Fibroblast of upper back skin (primary cell): ENCODE measurements around the gene TANGO2.

Experiments used
- DNase-seq: peaks from one replicate; pipeline ENCODE4 v3.0.0-alpha.2; 2013

TANGO2 gene, protein sequence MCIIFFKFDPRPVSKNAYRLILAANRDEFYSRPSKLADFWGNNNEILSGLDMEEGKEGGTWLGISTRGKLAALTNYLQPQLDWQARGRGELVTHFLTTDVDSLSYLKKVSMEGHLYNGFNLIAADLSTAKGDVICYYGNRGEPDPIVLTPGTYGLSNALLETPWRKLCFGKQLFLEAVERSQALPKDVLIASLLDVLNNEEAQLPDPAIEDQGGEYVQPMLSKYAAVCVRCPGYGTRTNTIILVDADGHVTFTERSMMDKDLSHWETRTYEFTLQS

DNA sequence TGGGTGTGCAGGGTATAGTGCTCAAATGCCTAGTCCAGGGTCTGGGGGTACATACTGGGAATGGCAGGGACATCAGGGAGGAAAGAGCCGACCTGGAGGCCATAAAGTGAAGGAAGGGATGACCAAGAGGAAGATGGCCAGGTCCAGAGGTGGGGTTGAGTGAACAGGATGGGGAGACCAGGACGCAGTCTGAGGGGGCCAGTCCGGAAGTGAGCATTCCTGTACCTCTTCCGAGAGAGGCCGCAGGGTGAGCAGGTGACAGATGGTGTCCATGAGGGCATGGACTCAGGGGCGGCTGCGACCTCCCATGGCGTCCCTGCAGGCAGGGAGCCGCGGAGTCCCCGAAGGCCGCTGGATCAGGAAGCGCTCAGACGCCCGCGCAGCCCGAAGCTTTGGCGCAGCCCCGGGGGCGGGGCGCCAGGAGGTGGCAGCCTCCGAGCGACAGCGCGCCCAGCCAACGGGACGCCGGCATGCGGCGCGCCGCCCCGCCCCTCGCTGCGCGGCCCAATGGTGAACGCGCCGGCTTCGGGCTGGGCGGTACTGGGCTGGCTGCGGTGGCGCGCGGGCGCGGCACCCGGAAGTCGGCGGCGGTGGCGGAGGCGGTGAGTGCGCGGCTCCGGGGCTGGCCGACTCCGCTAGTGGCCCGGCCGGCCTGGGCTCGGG lies at the start of gene TANGO2:
TANGO2 (plus strand) TSS at position 578 of the 663 bp plus-strand sequence. CDS start 15,689 bp downstream, outside the sequence.
- peak; percentile 86 for DNase-seq

DNA sequence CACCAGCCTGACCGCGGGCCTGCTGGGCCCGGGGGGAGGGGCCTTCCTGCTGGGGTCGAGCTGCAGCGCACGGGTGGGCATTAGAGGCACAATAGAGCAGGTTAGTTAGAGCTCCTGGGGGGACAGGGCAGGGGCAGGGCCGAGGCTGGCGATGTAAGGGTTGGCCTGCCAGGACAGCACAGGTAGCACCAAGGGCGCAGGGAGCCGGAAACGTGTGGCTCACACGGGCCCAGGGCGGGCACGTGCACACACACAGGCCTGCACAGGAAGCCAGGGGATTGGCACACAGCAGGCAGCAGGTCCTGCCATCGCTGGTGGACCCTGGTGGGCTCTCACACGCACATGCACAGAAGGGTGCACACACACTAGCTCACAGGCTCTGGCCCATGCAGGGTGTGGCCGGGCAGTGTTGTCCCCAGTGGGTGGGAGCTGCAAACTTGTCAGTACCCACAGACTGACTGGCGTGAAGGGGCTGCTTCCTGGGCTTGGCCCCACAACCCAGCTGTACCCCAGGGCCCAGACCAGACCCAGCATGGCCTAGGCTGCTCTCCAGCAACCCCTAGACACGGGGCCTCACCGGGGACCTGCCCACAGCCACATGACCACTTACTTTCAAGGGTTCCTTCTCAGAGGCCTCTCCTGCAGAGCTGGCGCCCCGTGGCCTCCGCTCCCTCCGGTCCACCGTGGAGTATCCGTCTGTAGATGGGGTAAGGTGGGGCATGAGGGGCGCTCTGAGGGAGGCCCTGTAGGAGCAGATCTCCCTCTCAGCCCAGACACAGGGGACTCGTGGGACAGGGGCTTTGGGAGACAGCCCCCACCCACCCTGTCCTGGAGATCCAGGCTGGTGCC lies 49.4 kb upstream of the TANGO2 start:
- no peak for DNase-seq

DNA sequence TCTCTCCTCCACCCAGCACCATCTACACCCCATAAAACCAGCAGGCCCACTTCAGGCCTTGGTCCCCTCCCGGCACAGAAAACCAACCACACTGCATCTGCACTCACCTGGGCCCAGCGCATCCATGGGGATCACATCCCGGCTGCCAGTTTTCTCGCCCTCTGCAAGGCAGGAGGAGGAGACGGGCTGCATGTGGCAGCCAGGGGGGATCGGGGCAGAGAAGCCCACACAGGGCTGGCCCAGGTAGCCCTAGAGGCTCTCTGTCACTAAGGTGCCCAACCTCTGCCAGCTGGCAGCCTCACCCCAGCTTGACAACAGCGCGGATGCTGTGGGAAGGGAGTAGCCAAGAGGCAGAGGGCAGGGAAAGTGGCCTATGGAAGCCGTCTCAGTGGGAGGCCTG lies 48.7 kb upstream of the TANGO2 start:
- DNase-seq, result no peak

DNA sequence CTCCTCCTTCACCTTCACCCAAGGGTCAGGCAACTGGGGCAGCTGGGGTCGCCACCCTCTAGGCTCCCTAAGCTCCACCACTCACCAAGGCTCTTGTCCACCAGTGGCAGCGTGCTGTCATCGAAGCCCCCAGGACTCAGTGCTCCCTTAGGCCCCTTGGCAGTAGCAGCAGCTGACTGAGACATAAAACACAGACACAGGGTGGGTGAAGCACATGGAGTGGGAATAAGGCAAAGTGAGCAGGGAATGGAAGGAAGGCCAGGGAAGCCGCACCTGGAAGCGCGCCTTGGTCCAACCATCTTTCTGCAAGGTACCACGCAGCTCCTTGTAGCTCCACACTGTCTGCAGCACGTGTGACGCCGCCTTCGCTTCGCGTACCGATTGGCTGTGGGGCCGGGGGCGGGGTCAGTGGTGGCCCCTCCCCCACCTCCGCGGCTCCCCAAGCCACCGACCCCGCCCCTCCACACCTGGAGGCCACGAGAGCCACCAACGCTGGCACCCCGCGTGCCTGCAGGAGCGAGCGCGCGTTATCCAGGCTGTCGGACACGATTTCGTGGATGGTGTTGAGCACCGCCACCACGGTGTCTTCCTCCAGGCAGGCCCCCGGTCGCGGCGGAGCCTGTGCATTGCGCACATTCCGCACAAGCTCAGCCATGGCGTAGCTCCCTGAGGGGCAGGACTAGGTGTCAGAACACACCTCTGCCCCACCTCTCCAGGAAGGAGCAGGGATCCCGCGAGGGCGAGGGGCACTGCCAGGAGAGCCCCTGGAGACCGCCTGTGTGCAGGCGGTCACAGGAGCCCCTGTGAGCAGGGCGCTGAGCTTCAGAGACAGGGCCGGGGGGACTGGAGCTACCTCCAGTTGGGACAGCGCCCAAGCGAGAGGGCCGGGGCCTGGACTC lies 48.0 kb upstream of the TANGO2 start:
- no peak for DNase-seq

DNA sequence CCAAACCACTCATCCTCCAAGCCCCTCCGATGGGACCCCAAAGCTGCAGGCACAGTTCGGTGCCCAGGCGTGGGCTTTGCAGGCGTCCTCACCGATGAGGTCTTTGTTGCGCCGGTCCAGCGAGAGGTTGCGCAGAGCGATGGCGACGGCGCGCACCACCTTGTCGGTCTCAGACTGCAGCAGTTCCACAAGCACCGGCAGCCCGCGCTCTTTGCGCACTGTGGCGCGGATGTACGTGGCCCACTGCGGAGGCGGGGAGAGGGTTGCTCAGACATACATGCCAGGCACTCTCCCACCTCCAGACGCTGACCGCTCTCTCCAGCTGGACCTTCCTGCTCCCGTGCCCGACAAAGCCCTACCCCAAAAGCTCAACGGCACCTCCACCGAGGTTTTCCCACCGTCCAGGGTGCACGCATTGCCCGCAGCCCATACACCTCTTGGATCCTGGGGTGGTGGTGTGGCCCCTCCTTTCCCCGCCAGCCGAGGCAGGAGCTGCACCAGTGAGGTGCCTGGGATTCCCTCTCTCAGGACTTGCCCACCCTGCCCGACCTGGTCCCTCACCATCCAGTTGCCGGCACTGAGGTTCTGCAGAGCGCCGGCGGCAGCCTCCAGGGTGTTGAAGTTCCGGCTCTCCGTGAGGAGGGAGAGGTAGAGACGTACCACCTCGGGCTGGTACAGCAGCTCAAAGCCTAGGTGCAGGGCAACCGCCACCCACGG lies 47.2 kb upstream of the TANGO2 start:
- DNase-seq, result no peak

DNA sequence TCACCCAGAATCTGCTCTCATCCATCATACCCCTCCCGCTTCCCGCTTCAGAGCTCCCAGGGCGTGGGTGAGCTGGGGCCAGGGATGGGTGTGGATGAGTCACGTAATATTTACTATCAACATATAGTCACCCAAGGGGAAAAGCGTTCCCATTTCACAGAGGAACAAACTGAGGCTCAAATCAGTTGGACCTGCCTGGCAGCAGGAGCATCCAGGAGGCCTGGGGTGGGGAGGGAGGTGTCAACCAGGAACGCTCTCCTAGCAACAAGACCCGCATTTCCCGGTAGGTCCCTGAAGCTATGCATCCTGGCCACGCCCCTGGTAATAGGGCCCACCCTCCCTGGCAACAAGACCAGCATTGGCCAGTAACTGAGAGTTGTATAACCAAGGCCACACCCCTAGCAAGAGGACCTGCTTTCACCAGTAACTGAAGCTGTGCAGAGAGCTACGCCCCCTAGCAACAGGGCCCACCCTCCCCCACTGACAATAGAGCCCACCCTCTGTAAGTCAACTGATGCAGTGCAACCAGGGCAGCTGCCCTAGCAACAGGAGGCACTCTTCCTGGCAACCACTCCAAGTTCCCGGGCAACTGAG lies 46.5 kb upstream of the TANGO2 start:
- peak; percentile 39 for DNase-seq

DNA sequence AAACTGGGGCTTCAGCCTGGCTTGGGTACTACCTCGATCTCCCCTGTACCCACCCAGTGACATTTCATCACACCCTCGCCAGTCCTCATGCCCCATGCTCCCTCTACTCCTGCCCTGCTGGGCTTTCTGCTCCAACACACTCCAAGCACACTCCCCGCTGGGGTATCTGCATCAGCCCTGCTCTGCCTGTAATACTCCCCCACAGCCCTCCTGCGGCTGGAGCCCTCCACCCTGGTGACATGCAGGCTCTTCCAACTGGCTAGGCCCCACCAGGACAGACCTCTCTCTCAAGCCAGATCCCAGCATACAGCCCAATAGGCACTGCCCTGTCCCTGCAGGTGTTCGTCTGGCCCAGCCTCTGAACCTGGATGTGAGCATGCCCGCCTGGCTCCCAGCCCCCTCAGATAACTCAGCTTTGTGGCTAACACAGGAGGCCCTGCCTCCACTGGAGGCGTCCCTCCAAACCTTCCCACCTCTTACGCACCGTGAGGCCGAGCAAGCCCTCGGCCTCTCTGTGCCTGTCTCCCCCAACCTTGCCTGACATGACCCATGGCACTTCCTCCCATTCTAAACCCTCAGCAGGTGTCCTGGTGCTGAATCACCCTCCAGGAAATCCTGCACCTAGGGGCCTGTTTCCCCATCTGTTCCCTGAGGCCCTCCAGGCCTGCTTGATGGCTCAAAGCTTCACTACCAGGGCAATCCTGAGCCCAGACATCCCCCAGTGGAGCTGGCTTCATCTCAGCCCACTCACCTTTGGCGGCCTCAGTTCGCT lies 45.8 kb upstream of the TANGO2 start:
- DNase-seq, result no peak

DNA sequence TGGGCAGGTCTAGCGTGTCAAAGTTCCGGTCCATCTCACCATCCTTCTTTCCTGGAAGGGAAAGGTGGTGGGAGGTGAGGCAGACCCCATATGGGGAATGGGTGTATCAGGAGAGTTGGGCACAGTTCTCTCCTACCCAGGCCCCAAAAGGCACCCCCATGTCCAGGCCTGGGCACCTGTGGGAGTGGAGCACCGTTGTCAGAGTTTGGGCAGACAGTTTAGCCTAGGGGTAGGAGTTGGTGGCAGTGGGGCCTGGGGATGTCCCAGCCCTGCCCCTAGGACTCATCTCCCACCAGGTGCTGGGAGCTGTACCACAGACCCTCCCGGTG lies 45.2 kb upstream of the TANGO2 start:
- no peak for DNase-seq

DNA sequence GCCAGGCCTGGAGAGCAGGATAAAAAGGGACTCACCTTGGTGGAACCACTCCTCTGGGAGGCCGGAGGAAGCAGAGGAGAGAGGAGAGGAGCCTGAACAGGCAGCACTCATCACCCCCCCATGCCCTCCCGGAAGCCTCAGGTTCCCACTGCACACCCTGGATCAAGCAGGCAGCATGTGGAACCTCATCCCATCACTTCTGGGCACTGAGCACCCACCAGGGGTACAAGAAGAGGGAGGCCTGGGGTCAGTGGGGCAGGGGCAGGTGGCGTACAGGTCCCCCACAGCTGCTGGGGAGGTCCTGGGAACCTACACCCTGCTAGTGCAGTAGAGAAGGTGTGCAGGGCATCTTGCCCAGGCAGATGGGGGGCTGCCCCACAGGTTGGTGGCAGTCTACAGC lies 44.2 kb upstream of the TANGO2 start:
- no peak for DNase-seq

DNA sequence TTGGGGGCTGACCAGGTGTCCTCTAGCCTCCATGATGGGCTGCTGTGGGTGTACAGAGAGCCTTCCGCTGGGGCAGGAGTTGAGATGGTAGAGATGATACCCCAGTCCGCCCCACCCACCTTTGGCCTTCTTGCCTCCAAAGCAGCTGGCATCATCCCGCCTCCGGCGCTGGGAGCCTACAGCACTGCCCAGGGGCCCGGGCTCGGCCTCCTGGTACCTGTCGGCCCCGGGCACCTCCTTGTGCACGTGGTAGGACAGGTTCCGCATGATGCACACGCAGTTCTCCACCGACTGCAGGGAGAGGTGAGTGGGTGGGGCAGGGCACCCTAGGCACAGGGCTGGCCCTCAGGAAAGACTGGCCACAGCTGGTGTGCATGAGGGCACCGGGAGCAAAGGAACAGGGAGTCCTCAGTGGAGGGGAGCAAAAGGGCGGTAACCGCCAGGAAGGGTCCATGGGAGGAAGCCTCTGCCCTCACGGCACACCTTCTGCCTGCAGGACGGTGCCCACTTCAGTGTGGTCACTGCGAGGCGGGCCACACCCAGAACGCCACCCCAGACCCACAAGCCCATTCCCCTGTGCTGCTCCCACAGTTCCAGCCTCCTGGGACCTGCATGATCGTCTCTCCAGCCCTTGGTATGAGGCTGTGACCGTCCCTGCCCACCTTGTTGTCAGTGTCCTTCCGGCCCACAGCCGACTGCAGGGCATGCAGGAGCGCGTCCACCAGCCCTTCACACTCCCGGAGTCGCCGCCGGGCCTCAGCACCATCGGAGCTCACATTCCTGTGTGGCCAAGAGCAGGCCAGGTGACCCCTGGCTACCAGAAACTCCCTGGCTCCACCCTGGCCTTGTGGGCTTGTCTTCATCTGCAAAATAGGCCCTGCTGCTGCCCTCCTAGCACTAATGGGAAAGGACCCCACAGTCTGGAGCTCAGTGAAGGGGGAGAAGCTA lies 43.3 kb upstream of the TANGO2 start:
- no peak for DNase-seq

DNA sequence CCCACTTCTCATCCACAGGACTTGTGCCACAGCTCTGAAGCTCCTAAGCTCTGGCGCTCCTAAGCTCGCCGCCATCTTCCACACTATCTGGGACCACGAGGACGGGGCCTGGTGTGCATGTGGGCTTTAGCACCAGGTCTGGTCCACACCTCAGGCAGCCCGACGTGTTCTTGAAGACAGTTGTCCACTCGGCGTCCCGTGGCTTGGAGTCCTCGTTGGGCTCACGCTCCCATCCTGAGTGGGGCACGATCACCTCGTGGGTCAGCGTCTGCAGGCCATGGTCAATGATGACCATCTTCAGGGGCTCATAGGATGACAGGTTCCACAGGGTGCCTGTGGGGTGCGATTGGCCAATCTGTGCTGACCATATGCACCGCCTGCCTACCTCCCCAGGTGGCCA lies 42.2 kb upstream of the TANGO2 start:
- no peak for DNase-seq

DNA sequence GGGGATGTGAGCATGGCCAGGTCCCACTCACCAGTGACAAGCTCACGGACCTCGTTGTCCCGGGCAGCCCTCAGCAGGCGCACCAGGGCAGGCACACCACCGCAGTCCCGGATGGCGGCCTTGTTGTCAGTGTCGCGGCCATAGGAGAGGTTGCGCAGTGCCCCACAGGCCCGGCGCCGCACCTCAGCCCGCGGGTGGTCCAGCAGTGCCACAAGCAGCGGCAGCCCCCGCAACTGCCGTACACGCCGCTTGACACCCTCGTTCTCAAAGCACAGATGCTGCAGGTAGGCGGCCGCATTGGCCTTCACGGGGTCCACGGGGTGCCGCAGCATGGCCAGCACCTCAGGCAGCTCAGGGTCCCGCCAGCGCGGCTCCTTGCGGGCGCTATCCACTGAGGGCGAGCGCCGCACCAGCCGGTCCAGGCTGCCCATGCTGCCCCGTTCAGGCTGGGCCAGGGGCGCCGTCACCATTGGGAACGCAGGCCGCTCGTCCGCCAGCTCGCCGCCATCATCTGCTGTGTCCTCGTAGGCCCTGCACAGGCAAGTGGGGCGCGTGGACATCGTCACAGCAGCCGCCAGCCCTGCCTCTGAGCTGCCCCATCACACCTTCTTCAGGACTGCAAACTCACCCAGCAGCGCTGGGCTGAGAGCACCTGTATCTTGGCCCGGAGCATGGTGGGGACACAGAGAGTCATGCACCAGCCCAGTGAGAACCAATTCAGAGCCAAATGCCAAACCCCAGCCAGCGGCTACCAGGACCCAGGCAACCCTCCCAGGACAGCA lies 41.0 kb upstream of the TANGO2 start:
- no peak for DNase-seq

DNA sequence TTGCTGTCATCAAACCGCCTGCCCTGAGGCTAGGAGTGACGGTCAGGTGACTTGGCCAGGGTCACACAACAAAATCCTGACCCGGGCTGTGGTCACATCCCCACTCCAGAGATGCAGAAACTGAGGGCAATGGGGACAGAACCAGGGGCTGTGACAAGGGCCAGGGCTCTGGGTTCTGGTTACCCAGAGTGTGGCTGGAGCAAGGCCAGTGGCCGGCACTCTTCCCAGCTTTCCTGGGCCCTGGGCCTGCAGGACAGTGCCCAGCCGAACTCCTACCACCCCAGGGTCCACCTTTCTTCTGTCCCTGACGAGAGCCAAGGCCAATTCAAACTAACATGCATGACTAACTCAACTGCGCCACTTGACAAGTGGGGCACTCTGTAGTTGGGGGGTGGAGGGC lies 40.1 kb upstream of the TANGO2 start:
- DNase-seq, result no peak

DNA sequence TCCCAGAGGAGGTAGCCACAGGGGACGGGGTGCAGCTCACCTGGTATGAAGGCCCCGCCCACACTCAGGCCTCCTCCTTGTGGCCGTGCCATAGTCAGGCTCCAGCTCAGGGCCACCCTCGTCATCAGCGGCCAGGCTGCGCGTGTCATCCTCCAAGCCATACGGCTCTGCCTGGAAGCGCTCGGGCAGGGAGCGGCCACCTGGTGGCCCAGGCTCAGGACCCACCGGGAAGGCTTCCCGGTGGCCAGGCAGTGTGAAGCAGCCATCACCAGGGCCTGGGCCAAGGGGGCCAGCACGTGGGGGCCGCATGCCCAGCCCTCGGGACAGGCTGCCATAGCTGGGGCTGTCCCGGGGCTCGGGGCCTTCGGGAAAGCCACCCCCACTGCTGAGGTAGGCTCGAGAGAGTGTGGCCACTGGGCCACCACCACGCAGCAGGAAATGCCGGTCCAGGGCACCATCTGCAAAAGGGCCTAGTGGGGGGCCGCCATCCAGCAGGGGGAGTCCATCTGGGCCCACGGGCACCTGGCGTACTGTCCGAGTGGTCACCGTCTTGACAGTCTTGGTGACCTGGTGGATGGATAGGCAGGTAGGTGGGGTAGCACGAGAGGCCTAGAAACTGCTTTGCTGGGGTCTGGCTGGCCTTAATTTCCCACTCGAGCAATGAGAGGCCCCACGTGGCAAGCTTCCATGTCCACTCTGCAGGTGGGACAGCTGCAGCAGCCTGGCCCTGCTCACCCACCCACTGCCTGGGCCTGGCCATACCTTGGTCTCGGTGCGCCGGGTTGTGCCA lies 39.5 kb upstream of the TANGO2 start:
- no peak for DNase-seq

DNA sequence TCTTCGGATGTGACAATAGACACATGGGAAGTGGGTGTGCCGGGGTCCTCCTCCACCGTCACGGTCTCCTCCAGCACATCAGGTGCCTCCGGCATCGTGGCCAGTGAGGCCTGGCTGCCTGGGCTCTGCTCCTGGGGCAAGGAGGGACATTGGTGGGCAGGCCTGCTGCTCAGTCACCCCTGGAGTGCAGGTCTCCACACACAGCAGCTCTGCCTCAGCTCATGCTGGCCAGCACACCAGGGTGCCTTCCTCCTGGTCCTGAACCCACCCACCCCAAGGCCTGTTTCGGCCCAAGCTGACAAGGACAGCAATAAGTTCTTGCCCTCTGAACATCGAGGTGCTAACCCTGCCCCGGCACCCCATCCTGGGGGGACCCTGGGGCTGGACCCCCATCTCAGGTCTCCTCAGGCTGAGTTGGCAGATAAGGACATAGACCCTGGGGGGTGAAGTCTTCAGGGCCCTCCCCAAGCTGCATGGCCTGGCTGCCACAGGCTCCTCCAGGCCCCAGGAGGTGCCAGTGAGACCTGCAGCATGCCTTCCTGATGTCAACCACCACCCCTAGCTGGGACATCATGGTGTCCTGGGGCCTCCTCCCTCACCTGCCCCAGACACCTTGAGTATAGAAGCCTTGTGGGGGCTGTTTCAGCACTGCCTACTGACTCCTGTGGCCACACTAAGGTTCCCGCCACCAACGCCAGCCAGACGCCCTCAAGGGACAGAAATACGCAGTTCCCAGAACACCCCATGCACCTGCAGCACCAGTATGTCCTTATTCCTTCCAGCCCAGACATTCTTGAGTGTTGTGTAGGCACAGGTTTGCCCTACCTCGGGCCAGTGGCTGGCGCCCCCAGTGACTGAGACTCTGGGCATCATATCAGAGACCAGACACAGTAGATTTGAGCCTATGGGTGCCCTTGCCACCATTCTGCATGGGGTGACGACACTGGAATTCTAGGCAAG lies 38.7 kb upstream of the TANGO2 start:
- no peak for DNase-seq

DNA sequence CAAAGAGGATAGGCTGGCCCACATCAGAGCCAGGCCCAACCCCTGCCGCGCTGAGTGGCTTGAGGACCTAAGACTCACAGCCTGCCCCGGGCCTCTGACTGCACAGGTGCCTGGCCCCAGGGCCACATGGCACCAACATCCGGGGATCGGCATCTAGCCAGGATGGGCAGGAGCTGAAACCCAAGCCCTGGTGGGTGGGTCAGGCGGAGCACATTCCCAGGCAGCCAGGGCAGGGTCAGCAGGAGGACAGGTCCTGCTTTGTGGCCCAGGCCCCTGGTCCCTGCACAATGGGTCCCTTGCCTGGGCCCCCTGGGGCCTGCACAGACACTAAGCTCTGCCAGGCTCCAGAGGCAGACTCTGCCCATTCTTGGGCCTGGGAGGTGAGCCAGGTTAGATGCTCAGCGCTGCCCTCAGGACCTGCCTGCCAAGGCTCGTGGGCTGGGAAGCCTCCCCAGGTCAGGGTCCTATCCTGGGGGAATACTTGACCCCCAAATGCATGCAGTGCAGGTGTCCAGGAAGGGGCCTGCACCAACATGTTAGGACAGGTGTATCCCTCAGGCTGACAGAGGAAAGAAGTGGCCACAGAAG lies 37.8 kb upstream of the TANGO2 start:
- DNase-seq, result no peak

DNA sequence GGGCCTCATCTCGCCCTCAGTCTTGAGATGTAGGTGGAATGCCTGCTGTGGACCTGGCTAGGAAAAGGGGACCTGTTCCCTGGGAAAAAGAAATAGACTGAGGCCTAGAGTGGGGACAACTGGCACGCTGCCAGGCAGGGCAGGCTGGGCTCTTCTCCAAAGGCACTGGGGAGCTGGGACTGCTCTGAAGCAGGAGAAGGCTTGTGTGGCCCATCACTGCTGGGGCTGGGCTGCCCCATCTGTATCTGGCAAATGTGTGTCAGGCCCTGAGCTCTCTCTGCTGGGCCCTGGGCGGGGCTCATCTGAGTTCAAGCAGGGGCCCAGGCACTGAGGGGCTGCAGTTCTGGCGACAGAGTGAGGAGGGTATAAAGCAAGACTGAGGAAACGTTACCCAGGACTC lies 37.2 kb upstream of the TANGO2 start:
- DNase-seq, result no peak
